Body of pancreas (tissue), 4 donors: ENCODE data around the gene AATF.

ENCODE experiments used
- CTCF ChIP-seq, 7 experiments: fragments of 450-650 bp in 4 of 7; fragments of 200-600 bp in 3 of 7; sonication (generic) in 3 of 7; IDR thresholded peaks; one replicate each; pipeline ENCODE4 v1.5.1; 2016 to 2019; ENCODE audit warnings: antibody characterized with exemption in 7 of 7
- POLR2A ChIP-seq, 3 donors: fragments of 450-650 bp; IDR thresholded peaks; one replicate each; pipeline ENCODE4 v1.6.1; 2016; ENCODE audit warnings: antibody characterized with exemption in 3 of 3, mild to moderate bottlenecking in 2 of 3

- no peak for TF ChIP-seq POLR2A (IDR thresholded peaks at IDR 0.05)
- TF ChIP-seq CTCF (IDR thresholded peaks at IDR 0.05): no peak
Measured at GRCh38 chr17:37068266-37068665, 119.5 kb downstream of the AATF start.
